ENCODE measurements around the gene TSPAN19.

Gene TSPAN19

GRCh38 chr12:84969226-84969625 lies 66.9 kb downstream of the TSPAN19 start:
- Histone ChIP-seq H3K9ac (ENCODE audit: insufficient read length, low read depth) (no peak overlapping the region), H3K36me3 (ENCODE audit: insufficient read depth, insufficient read length, low read length) (no peaks in the 10 kb centered on the region), H3K9me3 (ENCODE audit: insufficient read depth, low read length) (no peaks in the 10 kb centered on the region), H3K27me3 (ENCODE audit: insufficient read depth, insufficient read length) (no peaks in the 10 kb centered on the region), H3K4me1 (ENCODE audit: insufficient read depth, insufficient read length) (no peaks in the 10 kb centered on the region), H3K4me3 (ENCODE audit: insufficient read length, low read depth) (no peak overlapping the region)
- no peak for TF ChIP-seq YY1 (IDR thresholded peaks at IDR 0.05; ENCODE audit: insufficient read depth, insufficient read length)
- no peak for TF ChIP-seq SUZ12 (IDR thresholded peaks at IDR 0.05; ENCODE audit: extremely low read depth, insufficient read depth, insufficient read length)
- TF ChIP-seq ZNF274 (IDR thresholded peaks at IDR 0.05; ENCODE audit: low read depth, low read length) = no peak
- no peak for DNase-seq (ENCODE audit: low read depth, low spot score)

Data from NT2/D1 (cell line).